Ishikawa (cell line): ENCODE measurements around the gene ARNT2.

Experiments used
- CEBPB ChIP-seq: IDR thresholded peaks from 2 replicates; pipeline ENCODE4 v1.6.1; 2012
- CREB1 ChIP-seq: IDR thresholded peaks from 2 replicates; pipeline ENCODE4 v1.6.1; 2012; ENCODE audit warnings: low read depth
- EGR1 ChIP-seq: IDR thresholded peaks from 2 replicates; pipeline ENCODE4 v1.6.1; 2012
- EP300 ChIP-seq: IDR thresholded peaks from 2 replicates; pipeline ENCODE4 v1.6.1; 2012; ENCODE audit warnings: borderline replicate concordance
- FOXM1 ChIP-seq: IDR thresholded peaks from 2 replicates; pipeline ENCODE4 v1.6.1; 2012; ENCODE audit warnings: low read depth, borderline replicate concordance
- NFIC ChIP-seq: IDR thresholded peaks from 2 replicates; pipeline ENCODE4 v1.6.1; 2012
- RAD21 ChIP-seq: IDR thresholded peaks from 2 replicates; pipeline ENCODE4 v1.6.1; 2012; ENCODE audit warnings: low read depth
- TAF1 ChIP-seq: IDR thresholded peaks from 2 replicates; pipeline ENCODE4 v1.6.1; 2012; ENCODE audit warnings: low read depth, mild to moderate bottlenecking
- TCF12 ChIP-seq: IDR thresholded peaks from 2 replicates; pipeline ENCODE4 v1.6.1; 2012; ENCODE audit warnings: low read depth
- TEAD4 ChIP-seq: IDR thresholded peaks from 2 replicates; pipeline ENCODE4 v1.6.1; 2012
- YY1 ChIP-seq: IDR thresholded peaks from 2 replicates; pipeline ENCODE4 v1.6.1; 2012; ENCODE audit warnings: low read depth
- ZBTB7A ChIP-seq: IDR thresholded peaks from 2 replicates; pipeline ENCODE4 v1.6.1; 2012; ENCODE audit warnings: low read depth
- TF ChIP-seq, protein P1 (sequence below): IDR thresholded peaks from 2 replicates; pipeline ENCODE4 v1.6.1; 2012; ENCODE audit warnings: low read depth, mild to moderate bottlenecking
- TF ChIP-seq, protein P2 (sequence below): IDR thresholded peaks from 2 replicates; pipeline ENCODE4 v1.6.1; 2012
- TF ChIP-seq, protein P3 (sequence below): IDR thresholded peaks from 2 replicates; pipeline ENCODE4 v1.6.1; 2012

ARNT2 gene

DNA sequence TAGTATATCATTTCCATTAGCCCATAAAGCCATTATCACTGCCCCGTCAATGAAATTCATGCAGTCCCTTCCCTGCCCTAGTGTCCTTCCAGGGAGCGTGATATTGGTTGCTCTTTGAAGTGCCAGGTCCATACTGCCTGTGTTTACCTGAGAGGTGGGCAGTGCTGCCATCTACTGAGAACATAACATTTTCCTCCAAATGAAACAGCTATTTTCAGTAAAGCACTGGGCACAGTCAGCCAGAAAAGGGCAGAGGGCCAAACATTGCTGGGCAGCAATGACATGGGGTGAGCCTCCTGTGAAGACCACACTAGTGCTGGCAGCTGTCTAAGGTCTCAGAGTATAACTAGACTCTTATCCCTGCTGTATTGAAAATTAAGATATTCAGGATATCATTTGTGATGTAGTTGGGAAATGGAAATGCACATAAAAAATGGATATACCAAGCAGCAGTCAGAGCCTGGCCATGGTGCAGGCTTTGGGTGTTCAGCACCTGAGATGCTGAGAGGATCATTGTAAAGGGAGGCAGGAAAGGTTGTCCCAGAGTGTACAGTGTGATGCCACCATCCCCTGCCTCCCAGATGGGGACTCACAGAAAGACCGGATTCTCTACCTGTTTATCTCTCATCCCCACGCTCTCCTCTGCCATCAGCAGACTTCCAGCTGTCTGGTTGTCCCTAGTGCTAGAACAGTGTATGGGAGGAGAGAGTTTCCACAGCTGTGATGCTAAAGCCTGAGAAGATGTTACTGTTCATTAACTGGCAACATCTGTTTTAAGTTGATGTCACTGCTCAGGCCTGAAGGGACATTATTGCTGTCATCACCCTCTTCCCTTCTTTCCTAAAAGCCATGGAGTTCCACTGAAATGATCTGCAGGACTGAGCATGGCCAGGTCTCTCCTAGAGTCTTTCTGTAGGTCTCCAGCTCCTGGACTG is 108.8 kb downstream of the ARNT2 start:
- no peak for TF ChIP-seq TCF12
- no peak for TF ChIP-seq NFIC
- TF ChIP-seq, protein P1, sequence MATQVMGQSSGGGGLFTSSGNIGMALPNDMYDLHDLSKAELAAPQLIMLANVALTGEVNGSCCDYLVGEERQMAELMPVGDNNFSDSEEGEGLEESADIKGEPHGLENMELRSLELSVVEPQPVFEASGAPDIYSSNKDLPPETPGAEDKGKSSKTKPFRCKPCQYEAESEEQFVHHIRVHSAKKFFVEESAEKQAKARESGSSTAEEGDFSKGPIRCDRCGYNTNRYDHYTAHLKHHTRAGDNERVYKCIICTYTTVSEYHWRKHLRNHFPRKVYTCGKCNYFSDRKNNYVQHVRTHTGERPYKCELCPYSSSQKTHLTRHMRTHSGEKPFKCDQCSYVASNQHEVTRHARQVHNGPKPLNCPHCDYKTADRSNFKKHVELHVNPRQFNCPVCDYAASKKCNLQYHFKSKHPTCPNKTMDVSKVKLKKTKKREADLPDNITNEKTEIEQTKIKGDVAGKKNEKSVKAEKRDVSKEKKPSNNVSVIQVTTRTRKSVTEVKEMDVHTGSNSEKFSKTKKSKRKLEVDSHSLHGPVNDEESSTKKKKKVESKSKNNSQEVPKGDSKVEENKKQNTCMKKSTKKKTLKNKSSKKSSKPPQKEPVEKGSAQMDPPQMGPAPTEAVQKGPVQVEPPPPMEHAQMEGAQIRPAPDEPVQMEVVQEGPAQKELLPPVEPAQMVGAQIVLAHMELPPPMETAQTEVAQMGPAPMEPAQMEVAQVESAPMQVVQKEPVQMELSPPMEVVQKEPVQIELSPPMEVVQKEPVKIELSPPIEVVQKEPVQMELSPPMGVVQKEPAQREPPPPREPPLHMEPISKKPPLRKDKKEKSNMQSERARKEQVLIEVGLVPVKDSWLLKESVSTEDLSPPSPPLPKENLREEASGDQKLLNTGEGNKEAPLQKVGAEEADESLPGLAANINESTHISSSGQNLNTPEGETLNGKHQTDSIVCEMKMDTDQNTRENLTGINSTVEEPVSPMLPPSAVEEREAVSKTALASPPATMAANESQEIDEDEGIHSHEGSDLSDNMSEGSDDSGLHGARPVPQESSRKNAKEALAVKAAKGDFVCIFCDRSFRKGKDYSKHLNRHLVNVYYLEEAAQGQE: no peak
- TF ChIP-seq, protein P2, sequence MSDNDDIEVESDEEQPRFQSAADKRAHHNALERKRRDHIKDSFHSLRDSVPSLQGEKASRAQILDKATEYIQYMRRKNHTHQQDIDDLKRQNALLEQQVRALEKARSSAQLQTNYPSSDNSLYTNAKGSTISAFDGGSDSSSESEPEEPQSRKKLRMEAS: no peak
- no peak for TF ChIP-seq CREB1
- TF ChIP-seq RAD21: peak; percentile 69
- no peak for TF ChIP-seq FOXM1
- TF ChIP-seq CEBPB: no peak
- TF ChIP-seq TEAD4: no peak

DNA sequence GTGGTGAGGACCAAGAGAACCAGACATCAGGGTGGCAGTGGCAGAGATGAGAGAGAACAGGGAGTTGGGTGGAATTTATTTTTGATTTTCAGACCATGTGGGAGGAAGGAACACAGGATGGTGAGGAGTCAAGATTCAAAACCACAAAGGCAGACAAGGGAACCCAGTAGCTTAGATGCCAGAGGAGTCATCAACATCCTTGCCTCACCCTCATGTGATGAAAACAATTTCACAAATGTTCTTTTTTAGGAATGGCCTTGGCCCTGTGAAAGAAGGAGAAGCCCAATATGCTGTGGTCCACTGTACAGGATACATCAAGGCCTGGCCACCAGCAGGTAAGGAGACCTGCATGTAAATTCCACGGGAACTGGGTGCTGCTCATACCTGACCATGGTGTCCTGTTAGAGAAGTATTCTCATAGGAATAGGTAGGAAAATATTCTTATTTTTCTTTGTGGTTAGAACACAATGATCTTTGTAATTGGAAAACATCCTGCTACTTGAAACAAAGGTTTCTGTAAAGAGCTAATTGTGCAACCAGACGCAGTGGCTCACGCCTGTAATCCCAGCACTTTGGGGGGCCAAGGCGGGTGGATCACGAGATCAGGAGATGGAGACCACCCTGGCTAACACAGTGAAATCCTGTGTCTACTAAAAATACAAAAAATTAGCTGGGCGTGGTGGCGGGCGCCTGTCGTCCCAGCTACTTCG is 110.0 kb downstream of the ARNT2 start:
- no peak for TF ChIP-seq CEBPB
- TF ChIP-seq EP300: no peak
- no peak for TF ChIP-seq TEAD4
- TF ChIP-seq TAF1: no peak

DNA sequence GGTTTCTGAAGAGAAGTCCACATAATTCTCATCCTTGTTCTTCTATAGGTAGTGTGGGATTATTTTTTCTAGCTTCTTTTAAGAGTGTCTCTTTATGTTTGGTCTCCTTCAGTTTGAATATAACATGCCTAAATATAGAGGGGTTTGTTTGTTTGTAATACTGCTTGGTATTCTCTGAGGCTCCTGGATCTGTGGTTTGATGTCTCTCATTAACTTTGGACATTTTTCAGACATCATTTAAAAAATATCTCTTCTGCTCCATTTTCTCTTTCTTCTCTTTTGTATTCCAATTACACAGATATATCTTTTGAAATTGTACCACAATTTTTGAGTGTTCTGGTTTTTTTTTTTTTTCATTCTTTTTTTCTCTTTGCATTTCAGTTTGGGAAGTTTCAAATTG is 113.1 kb downstream of the ARNT2 start:
- TF ChIP-seq EP300 (no peak), ZBTB7A (no peak), FOXM1 (no peak), YY1 (no peak), NFIC (no peak), TAF1 (no peak), CREB1 (no peak), TEAD4 (no peak), EGR1 (no peak), TCF12 (no peak), CEBPB (no peak), RAD21 (no peak)
- TF ChIP-seq, protein P1: no peak
- TF ChIP-seq, protein P3, sequence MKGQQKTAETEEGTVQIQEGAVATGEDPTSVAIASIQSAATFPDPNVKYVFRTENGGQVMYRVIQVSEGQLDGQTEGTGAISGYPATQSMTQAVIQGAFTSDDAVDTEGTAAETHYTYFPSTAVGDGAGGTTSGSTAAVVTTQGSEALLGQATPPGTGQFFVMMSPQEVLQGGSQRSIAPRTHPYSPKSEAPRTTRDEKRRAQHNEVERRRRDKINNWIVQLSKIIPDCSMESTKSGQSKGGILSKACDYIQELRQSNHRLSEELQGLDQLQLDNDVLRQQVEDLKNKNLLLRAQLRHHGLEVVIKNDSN: no peak
- TF ChIP-seq, protein P2: no peak

DNA sequence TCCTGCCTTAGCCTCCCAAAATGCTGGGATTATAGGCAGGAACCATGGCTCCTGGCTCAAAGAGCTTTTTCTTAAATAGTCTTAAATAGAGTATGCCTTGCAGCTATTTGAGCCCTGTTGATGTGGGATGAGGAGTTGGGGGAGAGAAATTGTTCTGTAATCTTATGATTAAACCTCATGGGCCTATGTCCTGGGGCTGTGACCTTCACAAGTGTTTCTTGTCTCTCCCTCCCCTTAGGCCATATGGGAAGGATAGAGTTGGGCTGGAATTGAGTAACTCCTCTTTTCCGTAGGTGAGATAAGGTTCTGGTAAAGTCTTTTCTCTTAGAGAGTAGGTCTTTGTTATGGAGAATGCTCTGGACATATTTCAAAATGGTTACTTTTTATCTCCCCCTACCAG is 114.3 kb downstream of the ARNT2 start:
- no peak for TF ChIP-seq CEBPB
- TF ChIP-seq, protein P1: no peak
- TF ChIP-seq CREB1: no peak
- no peak for TF ChIP-seq TEAD4
- no peak for TF ChIP-seq FOXM1
- no peak for TF ChIP-seq RAD21
- TF ChIP-seq, protein P2: no peak
- TF ChIP-seq EP300: no peak
- no peak for TF ChIP-seq TCF12
- no peak for TF ChIP-seq EGR1
- TF ChIP-seq TAF1: no peak
- TF ChIP-seq, protein P3: no peak
- TF ChIP-seq ZBTB7A: no peak
- TF ChIP-seq YY1: no peak
- TF ChIP-seq NFIC: no peak
